NCI-H226 (cell line): ENCODE results near the gene TTLL6.
A peak's percentile ranks its signal among the peaks of the same experiment; 100 is the strongest.

ENCODE experiments used
- DNase-seq: peaks from one replicate; pipeline ENCODE4 v3.0.0-alpha.2; 2015

The TTLL6 gene

GRCh38 chr17:48757524-48757961 lies 59.5 kb downstream of the TTLL6 start:
- DNase-seq: peak; percentile 31

- DNase-seq: no peak
These were observed 60.2 kb downstream of the TTLL6 start for GRCh38 chr17:48756830-48757251.

- DNase-seq: no peak
These were observed 61.7 kb downstream of the TTLL6 start for GRCh38 chr17:48755356-48755755.

GRCh38 chr17:48754500-48755261 lies 62.3 kb downstream of the TTLL6 start:
- no peak for DNase-seq

GRCh38 chr17:48753794-48754499 lies 63.1 kb downstream of the TTLL6 start:
- no peak for DNase-seq

- no peak for DNase-seq
These were observed 64.4 kb downstream of the TTLL6 start for GRCh38 chr17:48752399-48753288.

- DNase-seq: no peak
These were observed 65.2 kb downstream of the TTLL6 start for GRCh38 chr17:48751733-48752398.

- DNase-seq: no peak
These were observed 65.9 kb downstream of the TTLL6 start for GRCh38 chr17:48751172-48751571.

- no peak for DNase-seq
These were observed 67.1 kb downstream of the TTLL6 start for GRCh38 chr17:48749621-48750553.

- no peak for DNase-seq
These were observed 68.1 kb downstream of the TTLL6 start for GRCh38 chr17:48748718-48749566.

GRCh38 chr17:48747445-48748363 lies 69.3 kb downstream of the TTLL6 start:
- DNase-seq: no peak

- DNase-seq: no peak
These were observed 70.0 kb downstream of the TTLL6 start for GRCh38 chr17:48746916-48747444.

GRCh38 chr17:48745381-48746275 lies 71.4 kb downstream of the TTLL6 start:
- DNase-seq: no peak

GRCh38 chr17:48740537-48740936 lies 76.5 kb downstream of the TTLL6 start:
- DNase-seq: no peak

GRCh38 chr17:48738803-48739526 lies 78.1 kb downstream of the TTLL6 start:
- DNase-seq: no peak

GRCh38 chr17:48738424-48738802 lies 78.6 kb downstream of the TTLL6 start:
- no peak for DNase-seq

GRCh38 chr17:48737330-48738043 lies 79.5 kb downstream of the TTLL6 start:
- no peak for DNase-seq
